ENCODE data around the gene RPEL1. TPM values are rescaled to one million over a fixed set of nuclear protein-coding genes. Genes with fewer than 3 reads are reported as not detected.

Gene RPEL1
- total and polyA plus RNA-seq, 2 donors (not counting 1 experiment from before 2014, with no cell fraction given), result not detected

GRCh38 chr10:103278537-103278823 lies 32.8 kb downstream of the RPEL1 start:
- Histone ChIP-seq H2AFZ (ENCODE audit: insufficient read depth, low read depth, low read length, poor library complexity, severe bottlenecking) (no peak overlapping the region), H3K9ac (ENCODE audit: low read length) (no peak overlapping the region), H3K4me1 (ENCODE audit: control insufficient read depth in 2 of 2, insufficient read depth in 2 of 2, low read length in 2 of 2) (peaks cover 12 to 21% of the 10 kb centered on the region in 2 donors), H3K79me2 (ENCODE audit: control insufficient read depth, insufficient read depth, low read length) (no peaks in the 10 kb centered on the region), H3K4me2 (replicated peaks; ENCODE audit: low read depth, low read length, poor library complexity, severe bottlenecking) (no peak overlapping the region), H4K20me1 (ENCODE audit: control insufficient read depth, insufficient read depth, low read length, poor library complexity, severe bottlenecking) (no peaks in the 10 kb centered on the region), H3K36me3 (replicated peaks in 1 of 2; ENCODE audit: control extremely low read depth in 1 of 2, control insufficient read depth in 1 of 2, extremely low read depth in 1 of 2, insufficient read depth in 2 of 2, low read length in 1 of 2) (no peaks in the 10 kb centered on the region), H3K9me3 (ENCODE audit: control extremely low read depth in 1 of 3, control insufficient read depth in 2 of 3, insufficient read depth in 1 of 3, low read length in 2 of 3) (peaks cover 0 to 12% (median 0%) of the 10 kb centered on the region in 3 donors), H3K27me3 (replicated peaks in 1 of 4; ENCODE audit: control extremely low read depth in 1 of 4, control insufficient read depth in 3 of 4, insufficient read depth in 4 of 4, low read length in 3 of 4) (peaks cover 0 to 65% (median 33%) of the 10 kb centered on the region in 4 experiments), H3K27ac (ENCODE audit: low read length in 2 of 2) (no peak overlapping the region), H3K4me3 (ENCODE audit: control extremely low read depth in 1 of 5, extremely low read depth in 1 of 5, insufficient read depth in 1 of 5, low read depth in 2 of 5, low read length in 4 of 5) (no peak overlapping the region)
- H3K27ac Mint-ChIP-seq, result no peak overlapping the region
- WGBS (ENCODE audit: insufficient coverage), result 43% methylated on average over 12 of the region's 12 CpGs
- no peak for DNase-seq
- H3K27me3 Mint-ChIP-seq, result peaks cover 60% of the 10 kb centered on the region
- TF ChIP-seq CTCF (IDR thresholded peaks at IDR 0.05) (no peak), EZH2 (IDR thresholded peaks at IDR 0.05; ENCODE audit: borderline replicate concordance, insufficient read depth, low read depth, low read length, poor library complexity, severe bottlenecking) (no peak)
- H3K4me1 Mint-ChIP-seq, result peaks cover 7% of the 10 kb centered on the region
- no peak for ATAC-seq (ENCODE audit: low read depth)
- CTCF ChIA-PET, result no interaction called here
- no peaks in the 10 kb centered on the region for H3K9me3 Mint-ChIP-seq (ENCODE audit: insufficient read depth)
- intact Hi-C loops (cut with micrococcal nuclease), result no loop called here
- POLR2A ChIA-PET, result interaction anchor here (0.6 kb wide), 1 partner anchor 12 kb away, joined by 3 read pairs; no protein-coding TSS in a partner anchor
- H3K4me3 Mint-ChIP-seq, result no peak overlapping the region

DNA sequence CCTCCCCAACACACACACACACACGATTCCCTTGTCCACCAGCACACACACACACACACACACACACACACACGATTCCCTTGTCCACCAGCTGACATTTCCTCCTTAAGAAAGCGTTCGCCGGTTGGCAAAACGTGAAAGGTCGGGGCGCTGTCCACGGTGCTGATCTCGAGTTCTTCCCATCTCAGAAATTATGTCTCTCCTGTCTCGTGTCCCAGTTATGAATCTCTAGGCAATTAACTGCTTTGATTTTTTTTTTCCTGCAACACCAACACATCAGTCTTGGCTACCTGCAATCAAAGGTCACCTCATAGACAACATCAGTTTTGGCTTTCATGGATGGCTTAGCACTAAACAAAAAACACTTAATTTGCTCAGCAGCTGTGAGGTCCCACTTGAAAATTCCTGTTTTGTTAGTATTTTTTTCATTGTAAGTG lies 33.2 kb downstream of the RPEL1 start:
- Histone ChIP-seq H3K27me3 (replicated peaks in 1 of 4; ENCODE audit: control extremely low read depth in 1 of 4, control insufficient read depth in 3 of 4, insufficient read depth in 4 of 4, low read length in 3 of 4) (peaks cover 0 to 65% (median 33%) of the 10 kb centered on the region in 4 experiments), H3K4me2 (replicated peaks; ENCODE audit: low read depth, low read length, poor library complexity, severe bottlenecking) (no peak overlapping the region), H2AFZ (ENCODE audit: insufficient read depth, low read depth, low read length, poor library complexity, severe bottlenecking) (no peak overlapping the region), H4K20me1 (ENCODE audit: control insufficient read depth, insufficient read depth, low read length, poor library complexity, severe bottlenecking) (no peaks in the 10 kb centered on the region), H3K9me3 (ENCODE audit: control extremely low read depth in 1 of 3, control insufficient read depth in 2 of 3, insufficient read depth in 1 of 3, low read length in 2 of 3) (peaks cover 0 to 12% (median 0%) of the 10 kb centered on the region in 3 donors), H3K36me3 (replicated peaks in 1 of 2; ENCODE audit: control extremely low read depth in 1 of 2, control insufficient read depth in 1 of 2, extremely low read depth in 1 of 2, insufficient read depth in 2 of 2, low read length in 1 of 2) (no peaks in the 10 kb centered on the region), H3K4me3 (ENCODE audit: control extremely low read depth in 1 of 5, extremely low read depth in 1 of 5, insufficient read depth in 1 of 5, low read depth in 2 of 5, low read length in 4 of 5) (no peak overlapping the region), H3K27ac (ENCODE audit: low read length in 2 of 2) (no peak overlapping the region), H3K4me1 (ENCODE audit: control insufficient read depth in 2 of 2, insufficient read depth in 2 of 2, low read length in 2 of 2) (peaks cover 12 to 21% of the 10 kb centered on the region in 2 donors), H3K9ac (ENCODE audit: low read length) (no peak overlapping the region), H3K79me2 (ENCODE audit: control insufficient read depth, insufficient read depth, low read length) (no peaks in the 10 kb centered on the region)
- no peak for TF ChIP-seq EZH2 (IDR thresholded peaks at IDR 0.05; ENCODE audit: borderline replicate concordance, insufficient read depth, low read depth, low read length, poor library complexity, severe bottlenecking)
- TF ChIP-seq CTCF (IDR thresholded peaks at IDR 0.05), result no peak
- Mint-ChIP-seq H3K27ac (no peak overlapping the region), H3K27me3 (peaks cover 61% of the 10 kb centered on the region), H3K9me3 (ENCODE audit: insufficient read depth) (no peaks in the 10 kb centered on the region), H3K4me3 (no peak overlapping the region), H3K4me1 (peaks cover 7% of the 10 kb centered on the region)
- WGBS (ENCODE audit: insufficient coverage), result 5% methylated on average over 10 of the region's 11 CpGs
- intact Hi-C loops (cut with micrococcal nuclease), result no loop called here
- ChIA-PET CTCF (no interaction called here), POLR2A (interaction anchor here (0.6 kb wide), 1 partner anchor 12 kb away, joined by 3 read pairs; no protein-coding TSS in a partner anchor)
- no peak for ATAC-seq (ENCODE audit: low read depth)
- peak; percentile 45 for DNase-seq
